HL-60 (cell line): ENCODE results near the gene FNDC3B.

Experiments used
- GABPA ChIP-seq: IDR thresholded peaks from 2 replicates; pipeline ENCODE4 v1.6.1; 2012; ENCODE audit warnings: low read depth
- SPI1 ChIP-seq: IDR thresholded peaks from 2 replicates; pipeline ENCODE4 v1.6.1; 2012; ENCODE audit warnings: low read depth, mild to moderate bottlenecking, borderline replicate concordance
- TF ChIP-seq, protein P1 (sequence below): IDR thresholded peaks from one replicate; pipeline ENCODE4 v1.5.1; 2011; ENCODE audit warnings: low read length, control low read depth, inconsistent platforms; ENCODE audit not compliant: insufficient read depth

DNA sequence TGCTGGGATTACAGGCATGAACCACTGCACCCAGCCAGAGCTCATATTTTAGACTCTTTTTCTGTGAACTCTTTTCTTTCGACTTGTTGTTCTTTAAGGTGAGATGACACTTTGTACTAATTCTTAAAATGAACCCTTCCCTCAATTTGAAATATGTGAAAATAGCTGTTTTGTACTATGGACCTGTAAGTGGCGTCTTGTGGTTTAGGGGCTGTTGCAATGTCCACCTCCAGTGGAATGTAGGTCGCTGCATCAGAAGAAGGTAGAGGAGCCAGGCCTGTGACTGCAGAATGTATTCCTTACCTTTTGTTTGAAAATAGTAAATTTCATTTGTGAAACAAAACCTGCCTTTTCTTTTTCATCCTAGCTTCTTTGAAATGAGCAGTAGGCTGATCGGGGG, 38.9 kb downstream of the FNDC3B start:
- TF ChIP-seq, protein P1, sequence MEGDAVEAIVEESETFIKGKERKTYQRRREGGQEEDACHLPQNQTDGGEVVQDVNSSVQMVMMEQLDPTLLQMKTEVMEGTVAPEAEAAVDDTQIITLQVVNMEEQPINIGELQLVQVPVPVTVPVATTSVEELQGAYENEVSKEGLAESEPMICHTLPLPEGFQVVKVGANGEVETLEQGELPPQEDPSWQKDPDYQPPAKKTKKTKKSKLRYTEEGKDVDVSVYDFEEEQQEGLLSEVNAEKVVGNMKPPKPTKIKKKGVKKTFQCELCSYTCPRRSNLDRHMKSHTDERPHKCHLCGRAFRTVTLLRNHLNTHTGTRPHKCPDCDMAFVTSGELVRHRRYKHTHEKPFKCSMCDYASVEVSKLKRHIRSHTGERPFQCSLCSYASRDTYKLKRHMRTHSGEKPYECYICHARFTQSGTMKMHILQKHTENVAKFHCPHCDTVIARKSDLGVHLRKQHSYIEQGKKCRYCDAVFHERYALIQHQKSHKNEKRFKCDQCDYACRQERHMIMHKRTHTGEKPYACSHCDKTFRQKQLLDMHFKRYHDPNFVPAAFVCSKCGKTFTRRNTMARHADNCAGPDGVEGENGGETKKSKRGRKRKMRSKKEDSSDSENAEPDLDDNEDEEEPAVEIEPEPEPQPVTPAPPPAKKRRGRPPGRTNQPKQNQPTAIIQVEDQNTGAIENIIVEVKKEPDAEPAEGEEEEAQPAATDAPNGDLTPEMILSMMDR, result no peak
- TF ChIP-seq SPI1 (no peak), GABPA (no peak)
